Measurements from ENCODE around the gene UCK2.

The UCK2 gene

DNA sequence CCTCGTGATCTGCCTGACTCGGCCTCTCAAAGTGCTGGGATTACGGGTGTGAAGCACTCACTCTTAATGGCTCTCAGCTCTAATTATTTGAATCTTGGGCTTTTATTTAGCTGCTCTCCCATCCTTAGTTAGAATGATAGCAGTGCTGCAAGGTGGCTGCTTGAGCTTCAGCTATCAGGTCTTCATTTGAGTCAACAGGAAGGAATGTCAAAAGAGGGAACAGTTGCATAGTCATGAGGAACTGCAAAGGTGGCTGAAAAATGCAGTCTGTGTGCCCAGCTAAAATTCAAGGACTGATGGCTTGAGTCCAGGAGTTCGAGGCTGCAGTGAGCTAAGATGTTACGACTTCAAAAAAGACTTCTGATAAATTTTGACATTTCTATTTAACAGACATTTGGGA lies 55.6 kb downstream of the UCK2 start:
- DNase-seq, result peak; percentile 20 to 29

DNA sequence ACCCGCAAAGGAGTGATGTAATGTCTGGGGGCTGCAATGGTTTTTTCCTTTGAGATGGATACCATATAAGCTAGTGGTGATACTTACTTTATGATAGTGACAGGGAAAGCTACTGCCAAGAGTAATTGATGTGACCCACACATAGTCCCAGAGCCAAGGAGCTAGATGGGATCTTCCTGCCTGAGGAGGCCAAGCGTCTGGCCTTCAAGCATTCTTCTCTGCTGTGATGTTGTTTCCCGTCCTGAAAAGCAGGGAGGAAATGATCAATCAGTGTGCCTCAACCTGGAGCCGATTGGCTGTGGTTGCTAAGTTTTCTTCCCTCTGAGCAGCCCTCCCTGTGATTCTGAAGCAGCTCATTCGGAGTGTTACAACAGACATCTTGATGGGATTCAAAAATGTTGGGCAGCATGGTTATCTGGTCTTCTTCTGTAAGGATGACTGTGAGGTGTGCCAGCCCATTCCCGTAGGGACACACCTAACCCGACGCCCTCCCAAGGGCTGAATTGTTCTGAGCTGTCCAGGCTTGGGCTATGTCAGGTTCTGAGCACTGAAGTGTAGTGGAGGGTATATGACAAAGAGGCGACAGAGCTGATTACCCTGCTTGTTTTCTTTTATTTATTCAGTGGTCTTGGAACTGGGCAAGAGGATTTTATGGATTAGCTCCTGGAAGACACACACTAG lies 56.7 kb downstream of the UCK2 start:
- DNase-seq, result no peak

DNA sequence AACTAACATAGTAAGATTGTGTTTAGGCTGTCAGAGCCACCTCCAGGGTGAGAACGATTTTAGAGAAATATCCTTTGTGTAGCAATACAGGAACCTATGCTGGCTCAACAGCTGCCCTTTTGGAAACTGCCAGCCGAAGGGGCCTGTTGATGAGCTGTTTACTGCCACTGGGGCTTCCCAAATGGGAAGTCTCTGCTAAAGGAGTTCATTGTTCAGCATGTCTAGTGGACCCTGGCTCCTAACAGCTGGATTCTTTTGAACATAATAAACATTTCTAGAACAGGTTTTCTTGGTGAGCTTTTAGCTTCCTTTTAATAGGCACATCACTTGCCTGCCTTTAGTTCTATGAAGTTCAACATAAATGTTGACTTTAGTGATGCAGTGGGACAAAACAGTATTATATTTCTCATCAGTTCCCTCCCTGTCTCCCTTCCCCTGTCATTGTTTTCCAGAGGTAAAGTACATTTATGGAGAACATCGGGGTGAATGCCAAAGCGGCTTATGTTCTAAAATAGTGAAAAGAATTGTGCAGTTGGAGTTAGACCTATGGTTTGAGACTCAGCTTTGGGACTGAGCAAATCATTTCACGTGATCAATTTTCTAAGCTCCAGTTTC lies 57.4 kb downstream of the UCK2 start:
- DNase-seq, result peak; percentile 64 to 79

DNA sequence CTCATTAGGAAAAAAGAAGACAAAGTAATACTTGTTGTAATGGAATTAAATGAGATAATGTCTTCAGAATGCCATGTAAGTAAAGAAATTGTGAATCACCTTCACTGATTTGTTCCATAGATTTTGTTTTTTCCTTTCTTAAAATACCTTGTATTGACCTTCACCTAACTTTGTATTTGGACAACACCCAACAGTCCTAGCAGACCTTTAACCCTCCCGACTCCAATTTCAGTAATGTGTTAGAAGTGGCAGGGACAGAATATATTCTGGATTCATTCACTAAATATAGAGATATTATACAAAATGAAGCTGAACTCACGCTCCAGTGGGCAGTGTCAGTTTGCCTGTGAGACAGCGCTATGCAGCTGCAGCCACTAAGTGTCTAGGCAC lies 57.9 kb downstream of the UCK2 start:
- no peak for DNase-seq

DNA sequence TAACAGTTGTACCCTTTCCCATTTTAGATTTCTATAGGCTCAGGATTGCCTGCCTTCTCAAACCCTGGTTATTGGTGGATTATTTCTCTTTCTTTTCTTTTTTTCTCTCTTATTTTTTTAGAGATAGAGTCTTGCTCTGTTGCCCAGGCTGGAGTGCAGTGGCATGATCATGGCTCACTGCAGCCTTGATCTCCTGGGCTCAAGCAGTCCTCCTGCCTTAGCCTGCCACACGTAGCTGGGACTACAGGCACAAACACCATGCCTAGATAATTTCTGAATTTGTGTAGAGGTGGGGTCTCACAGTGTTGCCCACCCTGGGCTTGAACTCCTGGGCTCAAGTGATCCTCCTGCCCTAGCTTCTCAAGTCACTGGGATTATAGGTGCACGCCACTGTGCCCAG lies 58.8 kb downstream of the UCK2 start:
- no peak for DNase-seq

DNA sequence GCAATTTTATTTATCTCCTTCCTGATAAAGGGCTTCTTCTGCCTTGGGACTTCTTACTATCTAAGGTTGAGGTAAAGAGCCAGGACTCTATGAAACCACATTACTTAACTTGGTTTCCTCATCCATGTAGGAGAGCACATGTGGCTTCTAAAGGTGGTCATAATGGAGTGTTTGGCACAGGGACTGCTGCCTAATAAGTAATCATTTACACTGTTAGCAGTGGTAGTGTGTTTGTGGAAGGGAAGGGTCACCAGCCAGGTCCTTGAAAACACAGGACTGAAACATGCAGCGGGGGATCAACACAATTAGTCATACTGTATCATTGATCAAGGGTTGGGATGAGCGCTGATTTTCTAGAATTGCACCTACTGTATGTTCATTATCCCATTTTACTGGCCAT lies 59.6 kb downstream of the UCK2 start:
- DNase-seq, result no peak

DNA sequence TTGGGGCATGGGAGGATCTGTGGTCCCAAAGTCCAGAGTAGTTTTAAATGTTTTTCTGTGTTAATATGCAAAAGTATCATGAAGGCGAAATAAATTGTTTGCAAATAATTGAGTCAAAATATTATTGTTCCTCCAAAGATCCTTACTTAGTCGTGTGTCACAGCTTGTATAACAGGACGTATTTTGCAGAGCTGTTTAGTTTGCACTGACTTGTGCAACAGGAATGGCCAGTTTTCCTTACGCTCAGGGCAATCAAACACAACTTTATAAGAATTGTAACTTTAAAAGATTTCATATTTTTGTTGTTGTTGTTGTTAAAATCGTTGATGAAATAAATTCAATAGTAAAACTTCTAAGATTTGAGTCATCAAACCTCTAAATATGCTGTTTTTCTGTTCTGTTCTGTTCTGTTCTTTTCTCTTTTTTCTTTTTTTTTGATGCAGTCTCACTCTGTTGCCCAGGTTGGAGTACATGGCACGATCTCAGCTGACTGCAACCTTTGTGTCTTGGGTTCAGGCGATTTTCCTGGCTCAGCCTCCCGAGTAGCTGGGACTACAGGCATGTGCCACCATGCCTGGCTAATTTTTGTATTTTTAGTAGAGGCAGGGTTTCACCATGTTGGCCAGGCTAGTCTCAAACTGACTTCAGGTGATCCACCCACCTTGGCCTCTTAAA lies 60.6 kb downstream of the UCK2 start:
- no peak for DNase-seq

DNA sequence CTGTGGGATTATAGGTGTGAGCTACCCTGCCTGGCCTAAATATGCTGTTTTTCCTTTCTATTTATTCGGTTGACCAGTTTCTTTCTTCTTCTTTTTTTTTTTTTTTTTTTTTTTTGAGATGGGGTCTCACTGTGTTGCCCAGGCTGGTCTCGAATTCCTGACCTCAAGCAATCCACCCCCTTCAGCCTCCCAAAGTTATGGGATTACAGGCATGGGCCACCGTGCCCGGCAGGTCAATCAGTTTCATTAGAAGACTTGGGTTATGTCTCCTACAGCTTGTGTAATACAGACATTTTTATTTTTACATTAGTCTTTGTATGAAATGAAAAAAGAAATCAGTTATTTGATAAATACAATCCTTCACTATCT lies 61.1 kb downstream of the UCK2 start:
- DNase-seq, result no peak

DNA sequence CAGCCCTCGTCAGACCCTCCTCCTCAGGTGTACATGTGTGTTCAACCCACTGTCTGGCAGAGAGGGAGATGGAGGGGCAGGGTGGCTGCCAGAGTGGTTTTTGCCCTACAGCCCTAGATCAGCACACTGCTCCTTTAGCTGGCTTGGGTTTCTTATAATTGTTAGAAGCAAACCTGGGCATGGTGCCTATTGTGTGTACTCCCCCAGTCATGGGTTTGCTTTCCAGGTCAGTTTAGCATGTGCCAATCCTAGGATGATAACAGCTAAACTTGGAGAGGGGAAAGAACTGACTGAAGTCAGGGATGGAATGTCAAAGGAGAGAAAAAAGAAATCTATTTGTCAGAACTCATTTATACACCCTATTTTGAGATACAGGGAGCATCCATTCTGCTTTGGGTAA lies 63.3 kb downstream of the UCK2 start:
- no peak for DNase-seq

DNA sequence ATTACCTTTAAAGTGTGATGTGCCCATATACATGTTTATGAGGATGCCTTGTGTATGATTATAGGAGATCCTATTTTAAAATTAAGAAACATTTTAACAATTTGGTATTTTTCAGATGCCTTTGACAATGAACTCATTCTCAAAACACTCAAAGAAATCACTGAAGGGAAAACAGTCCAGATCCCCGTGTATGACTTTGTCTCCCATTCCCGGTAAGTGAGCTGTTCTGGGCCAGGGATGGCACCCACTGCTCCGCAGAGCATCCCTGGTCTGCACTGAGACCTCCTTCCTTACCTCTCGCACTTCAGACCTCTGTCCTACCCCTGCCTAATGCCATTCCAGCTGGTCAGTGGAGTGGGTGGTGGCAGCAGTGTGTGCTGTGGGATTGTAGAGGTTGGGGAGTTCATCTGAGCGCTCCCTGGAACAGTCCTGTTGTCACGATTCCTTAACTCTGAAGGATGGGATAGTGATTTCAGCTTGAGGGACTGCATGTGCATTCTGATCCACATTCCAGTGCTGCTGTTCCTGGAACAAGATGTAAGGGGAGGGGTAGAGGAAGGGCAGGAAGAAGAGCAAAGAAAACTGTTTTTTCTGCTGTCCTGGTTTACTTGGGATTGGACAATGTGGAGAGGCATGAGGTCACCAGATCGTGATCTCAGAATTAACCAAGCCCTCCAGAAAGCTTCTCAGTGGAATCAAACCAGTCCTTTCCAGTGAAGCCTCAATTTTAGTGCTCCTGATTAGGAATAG lies 63.9 kb downstream of the UCK2 start:
- DNase-seq, result no peak

DNA sequence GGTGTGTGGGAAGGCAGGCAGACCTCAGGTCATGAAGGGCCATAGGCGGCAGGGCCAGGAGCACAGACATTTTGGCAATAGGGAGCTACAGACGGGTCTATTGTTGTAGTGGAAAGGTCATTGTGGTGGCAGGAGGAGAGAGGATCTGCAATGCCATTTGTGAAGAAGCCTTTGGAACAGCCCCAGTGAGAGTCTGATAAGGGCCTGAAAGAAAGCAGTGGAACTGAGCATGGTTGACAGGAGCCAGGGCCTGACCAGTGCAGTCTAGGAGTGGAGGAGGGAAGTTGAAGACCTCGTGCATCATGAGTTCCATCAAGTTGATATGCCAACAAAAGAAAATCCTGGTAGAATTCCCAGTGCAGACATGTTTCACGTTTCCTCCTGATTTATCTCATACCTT lies 65.5 kb downstream of the UCK2 start:
- no peak for DNase-seq

DNA sequence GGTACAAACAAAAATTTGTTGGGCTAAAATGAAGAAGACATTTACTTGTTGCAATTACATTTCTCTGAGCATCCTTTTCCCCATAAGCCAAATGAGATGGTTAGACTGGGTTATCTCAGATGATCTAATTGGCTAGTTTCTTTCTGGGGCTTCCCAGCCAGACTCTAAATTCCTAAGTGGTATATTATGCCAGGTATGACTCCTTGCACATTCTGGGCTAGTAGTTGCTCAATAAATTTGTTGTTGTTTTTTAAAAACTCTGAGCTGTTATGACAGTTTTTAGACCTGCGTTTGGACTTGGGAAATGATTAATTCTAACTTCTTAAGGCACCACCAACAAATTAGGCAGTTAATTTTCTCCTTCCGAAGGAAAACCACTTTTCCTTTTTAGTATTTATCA lies 66.1 kb downstream of the UCK2 start:
- DNase-seq, result no peak

DNA sequence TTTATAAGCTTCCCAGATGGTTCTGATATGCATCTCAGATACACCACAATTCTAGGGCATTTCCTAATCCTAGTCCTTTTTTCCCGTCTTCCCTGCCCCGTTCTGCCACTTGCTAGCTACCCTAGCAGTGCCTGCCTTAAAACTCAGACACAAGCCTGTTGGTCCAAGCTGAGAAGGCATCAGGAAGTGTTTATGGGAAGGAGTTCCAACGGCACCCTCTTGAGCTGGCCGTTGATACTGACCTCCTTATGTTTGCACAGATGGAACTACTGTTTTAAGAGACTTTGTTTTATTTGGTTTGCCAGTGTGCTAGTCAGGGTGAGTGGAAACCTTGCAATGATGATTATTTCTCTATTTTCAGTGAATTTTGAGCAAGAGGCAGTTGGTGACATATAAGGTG lies 67.2 kb downstream of the UCK2 start:
- DNase-seq, result peak in 1 of 2 experiments; percentile 5

DNA sequence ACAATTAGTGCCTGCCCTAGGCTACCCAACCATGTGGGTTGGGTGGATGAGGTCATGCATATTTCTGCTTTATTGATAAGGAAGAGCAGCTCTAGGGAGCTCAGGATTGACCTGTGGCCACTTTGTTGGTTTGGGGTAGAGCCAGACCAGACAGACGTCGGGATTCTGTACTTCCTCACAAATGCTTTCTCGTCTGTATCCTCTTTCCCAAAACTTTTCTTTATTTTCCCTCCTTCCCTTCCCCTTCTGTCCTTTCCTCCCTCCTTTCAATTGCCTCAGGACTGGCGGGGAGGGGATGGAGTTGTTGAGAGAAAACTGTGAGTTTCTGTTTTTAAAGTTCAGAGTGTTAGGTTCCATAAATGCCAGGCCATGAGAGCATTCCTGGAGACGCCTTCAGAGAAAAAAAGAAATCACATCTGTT lies 68.0 kb downstream of the UCK2 start:
- no peak for DNase-seq

DNA sequence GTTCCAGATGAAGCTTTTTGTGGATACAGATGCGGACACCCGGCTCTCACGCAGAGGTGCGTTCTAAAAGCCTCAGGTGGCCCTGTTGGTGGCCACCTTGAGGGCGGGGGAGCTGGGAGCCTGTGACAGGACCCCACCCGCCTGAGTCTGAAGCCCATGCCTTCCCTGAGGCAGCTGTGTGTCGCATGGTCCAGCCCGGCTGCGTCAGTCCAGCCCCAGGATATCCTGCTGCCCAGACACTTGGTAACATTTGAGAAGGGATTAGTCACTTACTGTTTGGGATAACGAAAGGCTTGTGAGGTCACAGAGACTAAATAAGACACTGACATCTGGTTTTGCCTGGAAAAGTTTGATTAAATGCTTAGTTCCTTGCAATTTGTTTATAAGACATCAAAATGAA lies 68.9 kb downstream of the UCK2 start:
- no peak for DNase-seq

DNA sequence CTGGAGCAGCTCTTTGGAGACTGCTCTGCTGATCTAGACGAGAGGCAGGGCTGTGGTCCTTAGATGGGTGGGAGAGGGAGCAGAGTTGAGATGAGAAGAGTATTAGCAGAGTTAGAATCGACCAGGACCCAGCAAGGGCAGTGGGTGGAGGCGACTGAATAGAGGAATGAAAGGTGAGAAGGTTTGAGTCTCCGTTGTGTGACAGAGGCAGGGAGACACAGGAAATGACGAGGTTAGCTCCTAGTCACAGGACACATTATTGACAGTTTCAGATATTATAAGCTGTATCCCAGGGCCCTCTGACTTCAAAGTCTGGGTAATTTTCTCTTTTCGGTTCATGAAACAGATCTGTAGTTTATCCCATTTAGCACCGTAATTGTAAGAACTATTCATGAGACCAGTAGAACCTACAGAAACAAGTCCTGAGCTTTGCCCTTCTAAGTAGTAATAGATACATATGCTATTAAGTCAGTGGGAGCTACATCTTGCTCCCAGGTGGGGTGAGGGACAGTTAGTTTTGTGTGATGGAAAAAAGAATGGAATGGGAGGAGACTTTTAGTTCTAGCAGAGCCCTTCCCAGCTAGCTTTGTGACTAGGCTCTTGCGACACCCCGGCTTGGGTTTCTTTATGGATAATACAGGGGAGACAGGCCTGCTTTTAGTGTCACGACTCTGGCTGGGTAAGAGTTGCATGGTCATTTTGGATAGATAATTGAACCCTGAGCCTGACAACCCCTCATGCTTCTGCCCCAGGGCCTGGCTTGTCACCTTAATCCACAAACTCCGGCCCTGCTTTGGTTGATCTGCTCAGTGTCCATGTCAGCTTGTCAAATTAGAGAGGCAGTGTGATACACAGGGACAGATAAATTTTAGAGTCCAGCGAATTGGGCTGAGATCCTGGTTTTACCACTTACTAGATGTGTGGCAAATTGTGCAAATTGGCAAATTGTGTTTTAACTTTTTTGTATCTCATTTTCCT lies 70.2 kb downstream of the UCK2 start:
- DNase-seq, result no peak

DNA sequence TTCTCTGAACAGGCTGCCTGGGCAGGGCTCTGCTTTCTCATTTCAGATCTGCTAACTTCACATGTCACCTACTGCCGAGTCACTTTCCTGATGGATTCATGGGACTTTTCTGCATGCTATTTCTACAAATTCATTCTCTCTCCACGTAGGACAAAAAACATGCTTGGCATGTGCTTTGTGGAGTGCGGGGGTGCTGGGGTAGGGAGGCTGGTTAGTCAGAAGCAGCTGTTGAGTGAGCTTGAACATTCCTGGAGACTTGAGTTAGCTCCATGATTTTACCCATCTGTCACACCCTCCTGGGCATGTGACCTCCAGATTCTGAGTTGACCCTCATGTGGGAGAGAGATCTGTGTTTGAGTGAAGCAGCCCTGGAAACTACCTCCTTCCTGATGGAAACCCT lies 71.4 kb downstream of the UCK2 start:
- DNase-seq, result no peak

DNA sequence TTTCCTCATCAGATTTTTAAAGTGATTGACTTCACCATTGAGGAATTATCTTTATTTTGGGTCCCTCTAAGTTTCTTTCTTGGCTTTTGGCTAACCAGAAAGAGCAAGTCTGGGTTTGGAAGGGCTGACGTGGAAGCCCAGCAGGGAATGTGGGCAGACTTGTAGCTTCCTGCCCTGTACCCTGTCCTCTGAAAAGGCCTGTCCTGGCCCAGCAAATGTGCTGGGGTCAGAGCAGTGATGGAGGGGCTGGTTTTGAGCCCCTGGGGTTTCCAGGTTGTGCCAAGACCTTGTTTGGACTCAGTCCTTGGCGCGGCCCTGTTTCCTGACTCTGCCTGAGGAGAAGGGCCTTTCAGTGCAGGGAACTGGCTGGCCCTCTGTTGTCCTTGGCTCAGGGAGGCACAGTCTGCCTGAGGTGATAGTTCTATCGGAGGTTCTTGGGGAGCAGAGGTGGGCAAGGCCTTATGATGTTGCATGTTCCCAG lies 72.1 kb downstream of the UCK2 start:
- no peak for DNase-seq

DNA sequence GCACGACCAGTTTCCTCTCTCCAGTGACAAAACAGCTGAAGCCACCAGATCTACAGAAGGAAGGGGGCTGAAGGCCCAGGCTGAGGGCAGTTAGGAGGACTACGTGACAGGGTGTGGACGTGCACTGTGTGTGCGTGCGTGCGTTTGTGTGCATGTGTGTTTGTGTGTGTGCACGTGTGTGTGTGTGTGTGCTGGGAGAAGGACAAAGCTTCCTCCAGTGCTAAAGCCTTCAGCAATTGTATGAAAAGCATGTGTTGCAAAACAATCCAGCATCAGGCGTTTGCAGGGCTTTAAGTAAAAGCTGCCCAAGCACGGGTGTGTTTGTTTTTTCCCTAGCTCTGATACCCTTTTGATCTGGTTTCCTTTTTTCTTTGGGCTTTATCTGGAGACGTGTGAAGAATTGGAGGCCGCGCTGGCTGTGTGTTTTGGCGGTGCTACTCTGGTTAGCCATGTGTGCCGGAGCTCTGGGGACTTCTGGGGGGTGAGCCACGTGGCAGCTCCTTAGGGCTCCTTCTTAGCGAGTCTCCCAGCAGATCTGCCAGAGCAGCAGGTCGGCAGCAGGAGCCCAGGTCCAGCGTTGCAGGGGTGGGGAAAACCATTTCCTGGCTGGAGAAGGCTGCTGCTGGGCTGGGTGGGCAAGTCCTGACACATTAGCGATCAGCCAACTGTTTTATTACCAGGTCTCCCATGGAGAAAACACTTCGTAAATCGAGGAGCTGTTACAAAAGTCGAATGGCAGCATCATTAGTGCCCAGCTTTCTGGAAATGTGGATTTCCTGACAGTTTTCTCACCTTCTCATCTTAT lies 73.4 kb downstream of the UCK2 start:
- no peak for DNase-seq

DNA sequence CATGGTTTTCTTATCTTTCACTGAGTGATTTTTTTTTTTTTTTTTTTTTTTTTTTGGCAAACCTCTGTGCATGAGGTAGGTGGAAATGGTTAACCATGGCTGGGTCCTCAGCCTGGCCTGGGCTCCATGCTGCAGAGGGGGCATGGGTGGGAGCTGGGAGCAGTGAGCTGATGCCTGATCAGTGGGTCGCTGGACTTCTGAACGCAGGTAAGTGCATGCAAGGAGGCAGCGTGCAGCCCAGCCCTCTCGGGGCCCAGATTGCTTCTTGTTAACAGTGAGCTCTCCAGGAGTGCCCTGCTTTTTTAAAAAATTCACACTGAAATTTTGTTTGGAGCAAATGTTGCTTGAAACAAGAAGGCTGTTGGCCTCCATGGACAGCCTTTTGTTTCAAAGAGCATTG lies 75.2 kb downstream of the UCK2 start:
- DNase-seq, result no peak

DNA sequence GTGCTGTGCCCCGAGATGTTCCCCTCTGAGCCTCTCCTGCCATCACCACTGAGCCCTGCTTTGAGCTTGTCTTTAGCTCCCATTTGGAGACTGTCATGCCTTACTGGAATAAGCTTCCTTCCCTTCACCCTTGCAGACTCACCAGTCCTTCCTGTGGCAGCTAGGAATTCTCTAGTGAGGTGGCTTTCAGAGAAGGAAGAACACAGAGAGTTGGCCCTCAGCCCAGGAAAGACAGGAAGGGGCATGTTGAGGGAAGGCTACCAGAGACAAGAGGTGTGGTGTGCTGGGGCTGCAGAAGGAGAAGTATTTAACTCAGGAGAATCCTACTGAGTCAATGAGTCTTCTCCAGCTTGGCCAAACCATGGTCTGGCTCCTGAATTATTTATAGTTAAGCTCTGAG lies 76.3 kb downstream of the UCK2 start:
- peak in 1 of 2 experiments; percentile 4 for DNase-seq

DNA sequence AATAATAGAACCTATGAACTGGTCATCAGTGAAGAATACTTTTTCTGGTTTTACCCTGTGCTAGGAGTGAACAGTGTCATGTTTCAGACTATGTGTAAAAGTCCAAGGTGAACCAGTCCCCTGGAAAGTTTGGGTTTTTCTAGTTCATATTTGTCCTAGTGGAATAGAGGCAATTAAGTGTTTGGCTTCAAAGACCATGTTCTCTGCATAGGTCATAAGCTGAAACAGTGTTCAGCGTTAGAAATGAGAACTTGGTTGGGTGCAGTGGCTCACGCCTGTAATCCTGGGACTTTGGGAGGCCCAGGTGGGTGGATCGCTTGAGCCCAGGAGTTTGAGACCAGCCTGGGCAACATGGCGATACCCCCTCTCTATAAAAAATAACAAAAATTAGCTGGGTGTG lies 77.5 kb downstream of the UCK2 start:
- DNase-seq, result no peak

Data from AML-193 (cell line).